GM06990 (cell line): ENCODE data around the gene BOLA3.

Source experiments
- DNase-seq: peaks from one replicate; pipeline ENCODE4 v3.0.0-alpha.2; 2011; ENCODE audit not compliant: insufficient read length; ENCODE audit errors: extremely low read depth
- H3K27me3 ChIP-seq: replicated peaks from 2 replicates; pipeline ENCODE4 v1.6.0; 2011; ENCODE audit warnings: low read length; ENCODE audit not compliant: control insufficient read depth, insufficient read depth
- H3K36me3 ChIP-seq: 2 replicates; pipeline ENCODE4 v1.5.1; 2011; ENCODE audit warnings: low read length; ENCODE audit not compliant: control insufficient read depth, insufficient read depth
- H3K4me3 ChIP-seq: replicated peaks from 2 replicates; pipeline ENCODE4 v1.5.1; 2011; ENCODE audit warnings: low read depth, mild to moderate bottlenecking, control low read depth, low read length
- TF ChIP-seq, protein P1 (sequence below): IDR thresholded peaks from 2 replicates; pipeline ENCODE4 v1.5.1; 2011; ENCODE audit warnings: low read length, control low read depth, mild to moderate bottlenecking, inconsistent platforms; ENCODE audit not compliant: insufficient read depth, poor library complexity, severe bottlenecking

The BOLA3 gene

GRCh38 chr2:74103763-74104162, 43.9 kb downstream of the BOLA3 start:
- no peak for DNase-seq
- TF ChIP-seq, protein P1, sequence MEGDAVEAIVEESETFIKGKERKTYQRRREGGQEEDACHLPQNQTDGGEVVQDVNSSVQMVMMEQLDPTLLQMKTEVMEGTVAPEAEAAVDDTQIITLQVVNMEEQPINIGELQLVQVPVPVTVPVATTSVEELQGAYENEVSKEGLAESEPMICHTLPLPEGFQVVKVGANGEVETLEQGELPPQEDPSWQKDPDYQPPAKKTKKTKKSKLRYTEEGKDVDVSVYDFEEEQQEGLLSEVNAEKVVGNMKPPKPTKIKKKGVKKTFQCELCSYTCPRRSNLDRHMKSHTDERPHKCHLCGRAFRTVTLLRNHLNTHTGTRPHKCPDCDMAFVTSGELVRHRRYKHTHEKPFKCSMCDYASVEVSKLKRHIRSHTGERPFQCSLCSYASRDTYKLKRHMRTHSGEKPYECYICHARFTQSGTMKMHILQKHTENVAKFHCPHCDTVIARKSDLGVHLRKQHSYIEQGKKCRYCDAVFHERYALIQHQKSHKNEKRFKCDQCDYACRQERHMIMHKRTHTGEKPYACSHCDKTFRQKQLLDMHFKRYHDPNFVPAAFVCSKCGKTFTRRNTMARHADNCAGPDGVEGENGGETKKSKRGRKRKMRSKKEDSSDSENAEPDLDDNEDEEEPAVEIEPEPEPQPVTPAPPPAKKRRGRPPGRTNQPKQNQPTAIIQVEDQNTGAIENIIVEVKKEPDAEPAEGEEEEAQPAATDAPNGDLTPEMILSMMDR: no peak
- Histone ChIP-seq H3K27me3 (no peaks in the 10 kb centered on the region), H3K36me3 (peaks cover 49% of the 10 kb centered on the region), H3K4me3 (no peak overlapping the region)

- TF ChIP-seq, protein P1: no peak
- no peaks in the 10 kb centered on the region for H3K27me3 ChIP-seq
- H3K36me3 ChIP-seq: peaks cover 46% of the 10 kb centered on the region
- H3K4me3 ChIP-seq: no peak overlapping the region
- DNase-seq: no peak
Observed at GRCh38 chr2:74102516-74102915, 45.2 kb downstream of the BOLA3 start.

DNA sequence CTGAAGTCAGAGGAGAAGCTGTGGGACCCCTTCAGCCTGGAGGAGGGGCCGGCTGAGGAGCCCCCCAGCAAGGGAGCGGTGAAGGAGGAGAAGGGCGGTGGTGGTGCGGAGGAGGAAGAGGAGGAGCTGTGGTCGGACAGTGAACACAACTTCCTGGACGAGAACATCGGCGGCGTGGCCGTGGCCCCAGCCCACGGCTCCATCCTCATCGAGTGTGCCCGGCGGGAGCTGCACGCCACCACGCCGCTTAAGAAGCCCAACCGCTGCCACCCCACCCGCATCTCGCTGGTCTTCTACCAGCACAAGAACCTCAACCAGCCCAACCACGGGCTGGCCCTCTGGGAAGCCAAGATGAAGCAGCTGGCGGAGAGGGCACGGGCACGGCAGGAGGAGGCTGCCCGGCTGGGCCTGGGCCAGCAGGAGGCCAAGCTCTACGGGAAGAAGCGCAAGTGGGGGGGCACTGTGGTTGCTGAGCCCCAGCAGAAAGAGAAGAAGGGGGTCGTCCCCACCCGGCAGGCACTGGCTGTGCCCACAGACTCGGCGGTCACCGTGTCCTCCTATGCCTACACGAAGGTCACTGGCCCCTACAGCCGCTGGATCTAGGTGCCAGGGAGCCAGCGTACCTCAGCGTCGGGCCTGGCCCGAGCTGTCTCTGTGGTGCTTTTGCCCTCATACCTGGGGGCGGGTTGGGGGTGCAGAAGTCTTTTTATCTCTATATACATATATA, 46.0 kb downstream of the BOLA3 start:
- no peaks in the 10 kb centered on the region for H3K27me3 ChIP-seq
- TF ChIP-seq, protein P1: no peak
- H3K4me3 ChIP-seq: no peak overlapping the region
- no peak for DNase-seq
- peaks cover 46% of the 10 kb centered on the region for H3K36me3 ChIP-seq

DNA sequence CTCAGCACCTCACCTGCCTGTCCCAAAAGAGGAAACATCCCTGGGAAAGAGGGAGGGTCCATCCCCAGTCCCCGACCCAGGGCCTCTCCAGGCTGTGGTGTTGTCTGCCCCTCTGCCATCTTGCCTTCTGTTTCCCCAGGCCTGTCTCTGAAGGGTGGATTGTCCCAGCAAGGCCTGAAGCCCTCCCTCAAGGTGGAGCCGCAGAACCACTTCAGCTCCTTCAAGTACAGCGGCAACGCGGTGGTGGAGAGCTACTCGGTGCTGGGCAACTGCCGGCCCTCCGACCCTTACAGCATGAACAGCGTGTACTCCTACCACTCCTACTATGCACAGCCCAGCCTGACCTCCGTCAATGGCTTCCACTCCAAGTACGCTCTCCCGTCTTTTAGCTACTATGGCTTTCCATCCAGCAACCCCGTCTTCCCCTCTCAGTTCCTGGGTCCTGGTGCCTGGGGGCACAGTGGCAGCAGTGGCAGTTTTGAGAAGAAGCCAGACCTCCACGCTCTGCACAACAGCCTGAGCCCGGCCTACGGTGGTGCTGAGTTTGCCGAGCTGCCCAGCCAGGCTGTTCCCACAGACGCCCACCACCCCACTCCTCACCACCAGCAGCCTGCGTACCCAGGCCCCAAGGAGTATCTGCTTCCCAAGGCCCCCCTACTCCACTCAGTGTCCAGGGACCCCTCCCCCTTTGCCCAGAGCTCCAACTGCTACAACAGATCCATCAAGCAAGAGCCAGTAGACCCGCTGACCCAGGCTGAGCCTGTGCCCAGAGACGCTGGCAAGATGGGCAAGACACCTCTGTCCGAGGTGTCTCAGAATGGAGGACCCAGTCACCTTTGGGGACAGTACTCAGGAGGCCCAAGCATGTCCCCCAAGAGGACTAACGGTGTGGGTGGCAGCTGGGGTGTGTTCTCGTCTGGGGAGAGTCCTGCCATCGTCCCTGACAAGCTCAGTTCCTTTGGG, 47.2 kb downstream of the BOLA3 start:
- TF ChIP-seq, protein P1: no peak
- DNase-seq: no peak
- Histone ChIP-seq H3K36me3 (peaks cover 42% of the 10 kb centered on the region), H3K27me3 (no peaks in the 10 kb centered on the region), H3K4me3 (no peak overlapping the region)

GRCh38 chr2:74099835-74100234, 47.9 kb downstream of the BOLA3 start:
- Histone ChIP-seq H3K27me3 (no peaks in the 10 kb centered on the region), H3K4me3 (no peak overlapping the region), H3K36me3 (peaks cover 45% of the 10 kb centered on the region)
- no peak for DNase-seq
- TF ChIP-seq, protein P1: no peak
